ENCODE measurements around the gene AGAP3. TPM values are rescaled to one million over a fixed set of nuclear protein-coding genes. Genes with fewer than 3 reads are reported as not detected.

Gene AGAP3
- total RNA-seq, 2 donors from 2014 or later: 50.8 to 79.2 TPM

GRCh38 chr7:151161757-151162156 lies 75.5 kb downstream of the AGAP3 start:
- peaks cover 23% of the 10 kb centered on the region for H3K27me3 ChIP-seq
- H3K27ac ChIP-seq: no peak overlapping the region
- DNase-seq: no peak
- intact Hi-C loops (cut with DNase I): no loop called here
- H3K4me1 ChIP-seq: no peaks in the 10 kb centered on the region
- no peak overlapping the region for H3K9ac ChIP-seq (ENCODE audit: low read depth in 2 of 2, low read length in 2 of 2)
- H3K9me3 ChIP-seq: no peaks in the 10 kb centered on the region
- no peak for TF ChIP-seq CTCF (IDR thresholded peaks at IDR 0.05)
- no peak overlapping the region for H3K4me3 ChIP-seq
- no peaks in the 10 kb centered on the region for H3K36me3 ChIP-seq

- Histone ChIP-seq H3K4me3 (peak overlapping the region; percentile 40), H3K27me3 (peaks cover 44% of the 10 kb centered on the region), H3K36me3 (no peaks in the 10 kb centered on the region), H3K4me1 (peaks cover 6% of the 10 kb centered on the region), H3K9me3 (no peaks in the 10 kb centered on the region), H3K27ac (no peak overlapping the region), H3K9ac (ENCODE audit: low read depth in 2 of 2, low read length in 2 of 2) (no peak overlapping the region)
- no peak for TF ChIP-seq CTCF (IDR thresholded peaks at IDR 0.05)
- intact Hi-C loops (cut with DNase I): no loop called here
- no peak for DNase-seq
These were observed 80.4 kb downstream of the AGAP3 start for GRCh38 chr7:151166629-151167196.

- Histone ChIP-seq H3K36me3 (no peaks in the 10 kb centered on the region), H3K27ac (no peak within 1 kb of the TSS), H3K4me1 (peaks cover 6% of the 10 kb centered on the region), H3K9me3 (no peaks in the 10 kb centered on the region), H3K9ac (ENCODE audit: low read depth in 2 of 2, low read length in 2 of 2) (no peak within 1 kb of the TSS), H3K27me3 (peaks cover 44% of the 10 kb centered on the region), H3K4me3 (peak within 1 kb of the TSS; percentile 40)
- no peak for TF ChIP-seq CTCF (IDR thresholded peaks at IDR 0.05)
- DNase-seq: no peak
- intact Hi-C loops (cut with DNase I): no loop called here
These were observed 81.1 kb downstream of the AGAP3 start, which contains the start of gene GBX1 for GRCh38 chr7:151167197-151167961. Gene GBX1, minus strand, starts transcription at chr7:151167694. Its CDS starts 146 bp downstream, at chr7:151167548.

GRCh38 chr7:151168003-151168786 lies 81.9 kb downstream of the AGAP3 start:
- DNase-seq: peak; percentile 37
- Histone ChIP-seq H3K4me1 (peaks cover 6% of the 10 kb centered on the region), H3K27me3 (peaks cover 44% of the 10 kb centered on the region), H3K27ac (no peak overlapping the region), H3K36me3 (no peaks in the 10 kb centered on the region), H3K9me3 (no peaks in the 10 kb centered on the region), H3K9ac (ENCODE audit: low read depth in 2 of 2, low read length in 2 of 2) (no peak overlapping the region), H3K4me3 (peak overlapping the region; percentile 40)
- intact Hi-C loops (cut with DNase I): no loop called here
- TF ChIP-seq CTCF (IDR thresholded peaks at IDR 0.05): peak; percentile 82

GRCh38 chr7:151168787-151169162 lies 82.5 kb downstream of the AGAP3 start:
- TF ChIP-seq CTCF (IDR thresholded peaks at IDR 0.05): no peak
- Histone ChIP-seq H3K27me3 (peaks cover 44% of the 10 kb centered on the region), H3K9ac (ENCODE audit: low read depth in 2 of 2, low read length in 2 of 2) (no peak overlapping the region), H3K36me3 (no peaks in the 10 kb centered on the region), H3K4me3 (no peak overlapping the region), H3K4me1 (peaks cover 6% of the 10 kb centered on the region), H3K27ac (no peak overlapping the region), H3K9me3 (no peaks in the 10 kb centered on the region)
- intact Hi-C loops (cut with DNase I): no loop called here
- DNase-seq: no peak

Data from colonic mucosa (tissue), 4 donors.